ENCODE data around the gene ZDHHC17.

The ZDHHC17 gene

DNA sequence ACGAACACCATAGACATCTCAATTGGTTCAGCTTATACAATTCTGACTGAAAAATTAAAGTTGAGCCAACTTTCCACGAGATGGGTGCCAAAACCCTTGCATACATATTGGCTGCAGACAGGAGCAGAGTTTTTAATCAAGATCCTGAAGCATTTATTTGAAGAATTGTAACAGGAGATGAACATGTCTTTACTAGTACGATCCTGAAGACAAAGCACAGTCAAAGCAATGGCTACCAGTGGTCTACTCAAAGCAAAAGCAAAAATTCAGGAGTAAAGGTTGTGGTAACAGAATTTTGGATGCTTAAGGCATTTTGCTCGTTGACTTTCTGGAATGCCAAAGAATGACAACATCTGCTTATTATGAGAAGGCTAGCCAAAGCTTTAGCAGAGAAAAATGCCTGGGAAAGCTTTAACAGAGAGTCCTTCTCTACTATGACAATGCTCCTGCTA, 20.7 kb downstream of the ZDHHC17 start:
- DNase-seq (ENCODE audit: low spot score), result no peak
- in situ Hi-C loops (cut with MboI; ENCODE audit: low pct_unique_long_range_greater_than_20kb, low sequenced_read_pairs, unreplicated experiment), result no loop called here
- TF ChIP-seq, protein P1, sequence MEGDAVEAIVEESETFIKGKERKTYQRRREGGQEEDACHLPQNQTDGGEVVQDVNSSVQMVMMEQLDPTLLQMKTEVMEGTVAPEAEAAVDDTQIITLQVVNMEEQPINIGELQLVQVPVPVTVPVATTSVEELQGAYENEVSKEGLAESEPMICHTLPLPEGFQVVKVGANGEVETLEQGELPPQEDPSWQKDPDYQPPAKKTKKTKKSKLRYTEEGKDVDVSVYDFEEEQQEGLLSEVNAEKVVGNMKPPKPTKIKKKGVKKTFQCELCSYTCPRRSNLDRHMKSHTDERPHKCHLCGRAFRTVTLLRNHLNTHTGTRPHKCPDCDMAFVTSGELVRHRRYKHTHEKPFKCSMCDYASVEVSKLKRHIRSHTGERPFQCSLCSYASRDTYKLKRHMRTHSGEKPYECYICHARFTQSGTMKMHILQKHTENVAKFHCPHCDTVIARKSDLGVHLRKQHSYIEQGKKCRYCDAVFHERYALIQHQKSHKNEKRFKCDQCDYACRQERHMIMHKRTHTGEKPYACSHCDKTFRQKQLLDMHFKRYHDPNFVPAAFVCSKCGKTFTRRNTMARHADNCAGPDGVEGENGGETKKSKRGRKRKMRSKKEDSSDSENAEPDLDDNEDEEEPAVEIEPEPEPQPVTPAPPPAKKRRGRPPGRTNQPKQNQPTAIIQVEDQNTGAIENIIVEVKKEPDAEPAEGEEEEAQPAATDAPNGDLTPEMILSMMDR (IDR thresholded peaks at IDR 0.05; ENCODE audit: extremely low read depth, insufficient read depth, missing control alignments), result no peak

DNA sequence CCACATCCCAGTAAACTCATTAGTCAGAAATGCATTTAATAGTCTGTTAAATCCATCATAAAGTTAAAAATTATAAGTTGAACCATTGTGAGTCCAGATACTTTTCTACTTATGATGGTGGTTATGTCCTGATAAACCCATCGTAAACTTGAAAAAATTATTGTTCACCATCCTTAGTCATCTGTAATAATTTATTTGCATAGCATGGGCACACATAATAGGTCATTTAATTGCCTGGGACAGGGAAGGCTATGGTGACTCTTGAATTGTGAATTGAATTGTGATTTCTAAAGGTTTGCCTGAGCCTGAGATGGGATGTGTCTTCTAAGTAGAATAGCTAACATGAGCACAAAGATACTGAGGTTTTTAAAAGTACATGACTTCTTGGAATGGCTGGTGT, 21.5 kb downstream of the ZDHHC17 start:
- TF ChIP-seq, protein P1 (IDR thresholded peaks at IDR 0.05; ENCODE audit: extremely low read depth, insufficient read depth, missing control alignments), result no peak
- in situ Hi-C loops (cut with MboI; ENCODE audit: low pct_unique_long_range_greater_than_20kb, low sequenced_read_pairs, unreplicated experiment), result no loop called here
- no peak for DNase-seq (ENCODE audit: low spot score)

DNA sequence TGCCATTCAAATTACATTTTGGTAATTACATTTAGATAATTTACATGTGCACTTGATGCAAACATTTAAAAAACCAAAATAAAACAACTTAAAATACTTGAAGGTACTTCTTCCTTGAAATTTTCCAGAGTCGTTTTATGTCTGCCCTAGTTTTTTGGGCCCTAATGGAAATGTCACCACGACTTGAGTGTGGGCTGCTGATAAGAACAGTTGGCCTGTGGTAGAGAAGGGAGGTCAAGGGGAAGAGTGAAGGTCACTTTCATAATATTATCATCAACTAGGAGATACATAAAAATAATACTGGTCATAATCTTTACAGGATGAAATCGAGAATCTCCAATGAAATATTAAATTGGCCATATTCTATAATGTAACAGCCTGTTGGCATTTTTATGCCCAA, 23.1 kb downstream of the ZDHHC17 start:
- in situ Hi-C loops (cut with MboI; ENCODE audit: low pct_unique_long_range_greater_than_20kb, low sequenced_read_pairs, unreplicated experiment), result no loop called here
- no peak for DNase-seq (ENCODE audit: low spot score)
- TF ChIP-seq, protein P1 (IDR thresholded peaks at IDR 0.05; ENCODE audit: extremely low read depth, insufficient read depth, missing control alignments), result no peak

DNA sequence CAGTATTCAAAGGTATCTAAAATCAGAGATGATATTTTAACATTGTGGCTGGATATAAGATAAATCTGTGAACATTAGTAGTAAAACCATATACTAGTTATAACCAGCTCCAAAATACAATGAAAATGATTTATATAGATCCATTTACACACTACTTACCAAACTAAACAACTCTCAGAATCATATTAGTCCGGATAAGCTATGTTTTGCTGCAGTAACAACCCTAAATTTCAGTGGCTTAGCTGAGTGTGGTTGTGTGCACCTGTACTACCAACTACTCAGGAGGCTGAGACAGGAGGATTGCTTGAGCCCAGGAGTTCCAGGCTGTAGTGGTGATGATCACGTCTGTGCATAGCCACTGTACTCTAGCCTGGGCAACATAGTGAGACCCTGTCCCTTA, 23.8 kb downstream of the ZDHHC17 start:
- TF ChIP-seq, protein P1 (IDR thresholded peaks at IDR 0.05; ENCODE audit: extremely low read depth, insufficient read depth, missing control alignments), result no peak
- in situ Hi-C loops (cut with MboI; ENCODE audit: low pct_unique_long_range_greater_than_20kb, low sequenced_read_pairs, unreplicated experiment), result no loop called here
- no peak for DNase-seq (ENCODE audit: low spot score)

DNA sequence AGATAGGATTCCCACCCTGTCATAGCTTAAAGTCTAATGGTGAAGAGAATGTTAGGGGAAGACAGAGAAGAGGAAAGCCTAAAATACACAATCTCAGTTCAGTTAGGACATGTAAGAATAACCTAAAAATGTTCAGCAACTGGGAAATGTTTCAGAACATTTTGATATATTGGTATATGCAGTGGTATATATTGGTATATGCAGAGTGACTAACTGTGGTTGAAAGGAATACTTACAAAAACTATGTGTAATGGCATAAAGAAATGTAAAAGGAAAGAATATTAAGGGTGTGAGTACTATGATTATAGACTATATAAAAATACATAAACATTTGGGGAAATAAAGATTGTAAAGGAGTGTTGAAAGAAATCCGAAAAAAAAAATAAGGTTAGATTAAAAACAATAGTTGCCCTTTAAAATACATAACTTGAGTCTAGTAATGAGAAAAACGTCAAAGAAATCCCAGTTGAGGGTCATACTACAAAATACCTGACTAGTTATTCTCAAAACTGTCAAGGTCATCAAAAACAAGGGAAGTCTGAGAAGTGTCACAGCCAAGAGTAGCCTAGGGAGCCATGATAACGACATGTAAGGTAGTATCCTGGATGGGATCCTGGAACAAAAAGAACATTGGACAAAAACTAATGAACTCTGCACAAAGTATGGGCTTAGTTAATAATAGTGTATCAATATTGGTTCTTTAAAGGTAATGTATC, 25.6 kb downstream of the ZDHHC17 start:
- TF ChIP-seq, protein P1 (IDR thresholded peaks at IDR 0.05; ENCODE audit: extremely low read depth, insufficient read depth, missing control alignments), result no peak
- DNase-seq (ENCODE audit: low spot score), result no peak
- in situ Hi-C loops (cut with MboI; ENCODE audit: low pct_unique_long_range_greater_than_20kb, low sequenced_read_pairs, unreplicated experiment), result loop anchor here (10.0 kb wide), 1 partner anchor 165 kb away; no protein-coding TSS in a partner anchor

DNA sequence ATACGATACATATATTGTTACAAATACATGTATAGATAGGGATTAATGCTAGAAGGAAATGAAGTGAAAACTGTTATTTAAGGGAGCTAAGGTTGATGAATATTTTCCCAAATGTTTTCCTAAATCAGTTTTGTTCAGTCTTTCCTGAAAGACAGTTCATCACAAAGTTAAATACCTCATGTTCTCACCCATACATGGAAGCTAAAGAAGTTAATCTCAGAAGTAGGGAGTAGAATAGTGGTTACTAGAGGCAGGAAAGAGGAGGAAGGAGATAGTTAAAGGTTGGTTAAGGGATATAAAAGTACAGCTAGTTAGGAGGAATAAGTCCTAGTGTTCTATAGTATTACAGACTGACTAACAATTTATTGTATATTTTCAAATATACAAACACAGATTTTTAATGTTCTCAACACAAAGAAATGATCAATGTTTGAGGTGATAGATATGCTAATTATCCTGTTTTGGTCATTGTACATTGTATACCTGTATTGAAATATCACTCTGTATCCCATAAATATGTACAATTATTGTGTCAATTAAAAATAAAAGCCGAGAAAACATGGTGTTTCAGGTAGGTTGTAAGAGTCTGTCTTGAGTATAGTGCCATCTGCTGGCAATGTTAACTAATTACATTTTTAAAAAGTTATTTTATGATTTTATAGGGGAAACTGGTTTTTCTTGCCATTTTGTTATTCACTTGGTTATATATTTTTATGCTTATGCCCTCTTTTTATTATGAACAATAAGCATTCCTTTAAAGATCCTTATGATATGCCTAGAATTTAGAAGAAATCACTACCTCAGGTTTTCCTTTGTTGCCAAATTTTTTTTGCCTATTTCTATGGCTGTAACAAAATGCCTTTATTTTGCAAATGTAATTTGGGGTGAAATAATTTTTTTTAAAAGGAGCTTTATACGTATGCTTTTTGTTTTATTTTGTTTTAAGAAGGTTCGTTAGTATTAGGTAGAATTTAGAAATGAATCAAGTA, 26.9 kb downstream of the ZDHHC17 start:
- TF ChIP-seq, protein P1 (IDR thresholded peaks at IDR 0.05; ENCODE audit: extremely low read depth, insufficient read depth, missing control alignments), result peak; percentile 43
- DNase-seq (ENCODE audit: low spot score), result peak; percentile 39
- in situ Hi-C loops (cut with MboI; ENCODE audit: low pct_unique_long_range_greater_than_20kb, low sequenced_read_pairs, unreplicated experiment), result loop anchor here (10.0 kb wide), 1 partner anchor 166 kb away; no protein-coding TSS in a partner anchor

Measured in GM13977 (cell line).